Activated naive CD4-positive, alpha-beta T cell treated with anti-CD3 and anti-CD28 coated beads for 36 hours (primary cell): ENCODE results near the gene NEURL1B. TPM values are rescaled to one million over a fixed set of nuclear protein-coding genes. Genes with fewer than 3 reads are reported as not detected.

Experiments used
- microRNA-seq: library from miRNA; unstranded; fragments of <30 nt; microRNA quantifications from one replicate; pipeline ENCODE4 v1.2.0, GENCODE V29; 2022; ENCODE audit warnings: borderline microRNAs expressed, borderline replicate concordance
- total RNA-seq, 2 experiments: library from RNA; stranded (reverse); gene quantifications; one replicate each; pipeline ENCODE4 v1.2.3, GENCODE V29; 2021

Gene NEURL1B
- total RNA-seq, 2 experiments from 2014 or later = 0.57 to 0.64 TPM

Small RNAs within 50 kb of the gene (microRNA-seq; reads per million reads assigned to microRNA genes)
- not detected for gene MIR5003

Other genes starting within 250 kb of the NEURL1B start
- 1 to 10 TPM; 1.1 to 1.3 TPM for gene SH3PXD2B, start 186.7 kb upstream of the NEURL1B start, total RNA-seq
- gene DUSP1, start 129.9 kb downstream of the NEURL1B start, total RNA-seq = 1 to 10 TPM; 7.0 to 7.3 TPM
- gene ERGIC1, start 193.0 kb downstream of the NEURL1B start, total RNA-seq = 10 to 100 TPM; 33.4 to 36.2 TPM